ENCODE measurements around the gene SNRPE.
"Not testable (repeated sequence)": the region's sequence is repeated elsewhere in the genome, so short reads cannot be mapped to it uniquely, and the experiment has no call there.

The SNRPE gene

DNA sequence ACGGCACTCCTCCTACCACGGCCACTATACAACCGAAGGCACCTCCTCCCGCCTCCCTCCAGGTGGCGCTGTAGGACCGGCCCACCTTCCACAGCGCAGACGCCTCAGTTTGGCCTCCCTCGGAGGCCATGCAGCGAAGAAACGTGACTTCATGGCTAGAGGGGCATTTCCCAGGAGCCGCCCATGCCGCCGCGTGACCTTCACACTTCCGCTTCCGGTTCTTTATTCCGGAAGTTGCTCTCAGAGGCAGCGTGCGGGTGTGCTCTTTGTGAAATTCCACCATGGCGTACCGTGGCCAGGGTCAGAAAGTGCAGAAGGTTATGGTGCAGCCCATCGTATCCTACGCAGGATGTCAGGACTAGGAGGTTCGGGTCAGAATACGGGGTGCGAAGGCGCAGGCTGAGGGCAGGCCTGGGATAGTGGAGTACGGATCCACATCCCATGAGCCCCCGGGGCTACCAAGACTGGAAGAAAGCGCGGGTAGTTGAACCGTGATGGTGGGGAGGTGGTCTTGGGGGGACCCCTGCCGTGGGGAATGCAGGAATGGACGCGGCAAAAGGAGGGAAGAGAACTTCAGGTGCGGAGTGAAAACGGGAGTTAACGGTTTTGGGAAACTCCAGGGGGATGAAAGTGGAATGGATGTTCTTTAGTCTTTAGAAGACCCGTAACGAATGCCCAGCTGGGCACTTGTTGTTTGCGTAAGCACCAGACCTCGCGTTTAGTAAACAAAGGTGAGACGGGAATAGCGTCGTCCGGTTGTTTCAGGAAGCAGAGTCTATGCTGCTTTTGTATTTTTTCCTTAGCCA lies at the start of gene SNRPE:
SNRPE (plus strand) TSS at position 221 of the 806 bp plus-strand sequence; CDS start at position 282, 61 bp downstream.
- DNase-seq (ENCODE audit: low spot score) (peak; percentile 97), FAIRE-seq (no peak)

GRCh38 chr1:203813581-203814341 lies 47.6 kb upstream of the SNRPE start:
- no peak for DNase-seq (ENCODE audit: low spot score)
- FAIRE-seq, result no peak

- FAIRE-seq (no peak), DNase-seq (ENCODE audit: low spot score) (no peak)
These were observed 43.0 kb upstream of the SNRPE start for GRCh38 chr1:203818399-203818798.

GRCh38 chr1:203823306-203823705 lies 38.1 kb upstream of the SNRPE start:
- DNase-seq (ENCODE audit: low spot score) (no peak), FAIRE-seq (no peak)

DNA sequence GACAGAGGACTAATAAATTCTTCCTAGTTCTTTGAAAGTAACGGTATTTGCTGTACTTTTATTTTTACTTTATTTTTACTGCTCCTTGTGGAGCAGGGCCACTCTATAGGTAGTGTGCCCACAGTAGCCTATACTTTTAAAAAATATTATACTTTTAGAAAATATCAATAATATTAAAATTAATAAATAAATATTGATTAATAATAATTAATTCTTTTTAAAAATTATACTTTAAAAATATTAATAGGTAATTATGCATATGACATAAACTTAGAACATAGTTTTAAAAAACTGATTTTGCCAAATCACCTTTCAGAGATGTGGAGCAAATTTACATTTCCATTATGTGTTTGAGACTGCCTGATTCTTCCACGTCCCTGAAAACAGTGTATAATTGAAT lies 35.2 kb upstream of the SNRPE start:
- no peak for FAIRE-seq
- no peak for DNase-seq (ENCODE audit: low spot score)

DNA sequence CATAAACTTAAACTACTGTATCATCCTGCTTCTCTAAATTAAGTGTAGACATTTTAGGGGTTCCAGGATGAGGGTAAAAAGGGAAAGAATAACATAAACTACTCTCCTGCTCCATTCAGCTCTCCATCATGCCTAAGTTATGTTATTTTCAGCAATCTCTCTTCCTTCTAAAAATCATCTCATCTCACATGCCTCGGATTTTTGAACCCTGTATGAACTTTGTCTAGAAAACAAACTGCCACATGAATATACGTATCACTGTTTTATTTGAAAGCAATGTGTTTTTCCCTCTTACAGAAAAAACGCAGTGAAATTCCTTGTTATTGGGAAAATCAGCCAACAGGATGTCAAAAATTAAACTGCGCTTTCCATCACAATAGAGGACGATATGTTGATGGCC lies 33.4 kb upstream of the SNRPE start:
- FAIRE-seq, result no peak
- DNase-seq (ENCODE audit: low spot score), result no peak

DNA sequence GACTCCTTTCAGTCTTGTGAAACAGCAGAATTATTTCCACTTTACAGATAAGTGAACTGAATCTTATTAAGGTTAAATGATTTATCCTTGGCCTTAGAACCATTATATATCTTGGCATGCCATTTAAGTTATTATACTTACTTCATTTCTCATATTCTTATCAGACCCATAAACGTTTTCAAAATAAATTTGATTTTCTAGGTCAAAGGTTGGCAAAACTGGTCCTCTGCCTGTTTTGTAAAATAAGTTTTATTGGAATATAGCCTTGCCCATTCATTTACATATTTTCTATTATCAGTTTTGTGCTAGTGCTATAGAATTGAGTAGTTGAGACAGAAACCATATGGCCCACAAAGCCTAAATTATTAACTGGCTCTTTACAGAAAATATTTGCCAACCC lies 32.9 kb upstream of the SNRPE start:
- no peak for FAIRE-seq
- no peak for DNase-seq (ENCODE audit: low spot score)

- not testable (repeated sequence) for FAIRE-seq; DNase-seq (ENCODE audit: low spot score)
These were observed 32.2 kb upstream of the SNRPE start for GRCh38 chr1:203829247-203829646.

- no peak for FAIRE-seq
These were observed 25.9 kb upstream of the SNRPE start for GRCh38 chr1:203835476-203835875.

DNA sequence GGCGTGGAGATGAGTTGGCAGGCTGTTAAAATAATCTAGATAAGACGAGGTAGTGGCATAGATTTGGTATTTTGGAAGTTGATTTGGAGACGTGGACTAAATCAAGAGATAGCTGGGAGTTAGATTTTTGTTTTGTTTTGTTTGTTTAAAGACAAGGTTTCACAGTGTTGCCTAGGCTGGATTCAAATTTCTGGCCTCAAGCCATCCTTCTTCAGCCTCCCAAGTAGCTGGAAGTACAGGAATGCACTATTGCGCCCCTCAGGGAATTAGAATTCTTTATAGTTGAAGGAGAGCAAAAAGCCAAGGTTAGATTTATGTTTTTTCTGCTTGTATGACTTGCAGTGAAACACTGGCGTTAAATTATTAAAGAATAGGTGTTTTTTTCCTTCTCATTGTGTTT lies 22.3 kb upstream of the SNRPE start:
- FAIRE-seq, result no peak
- DNase-seq (ENCODE audit: low spot score), result no peak

More at GRCh38 chr1:203835476-203835875, 25.9 kb upstream of the SNRPE start:
- DNase-seq (ENCODE audit: low spot score), result no peak

- no peak for FAIRE-seq
These were observed 21.1 kb upstream of the SNRPE start for GRCh38 chr1:203840208-203840808.

DNA sequence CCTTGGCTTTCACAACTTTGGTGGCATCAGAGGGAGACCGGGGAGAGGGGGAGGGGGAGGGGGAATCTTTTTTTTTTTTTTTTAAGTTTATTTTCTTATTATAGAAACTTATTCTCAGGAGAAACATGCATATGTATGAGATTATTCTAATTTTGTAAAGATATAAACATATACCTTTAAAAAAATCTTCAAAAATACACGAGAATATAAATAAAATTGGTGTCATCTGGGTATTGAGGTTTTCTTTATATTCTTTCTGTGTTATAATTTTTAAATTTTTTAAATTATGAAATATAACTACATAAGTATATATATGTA lies 18.9 kb upstream of the SNRPE start:
- FAIRE-seq, result no peak

More at GRCh38 chr1:203840208-203840808, 21.1 kb upstream of the SNRPE start:
- no peak for DNase-seq (ENCODE audit: low spot score)

DNA sequence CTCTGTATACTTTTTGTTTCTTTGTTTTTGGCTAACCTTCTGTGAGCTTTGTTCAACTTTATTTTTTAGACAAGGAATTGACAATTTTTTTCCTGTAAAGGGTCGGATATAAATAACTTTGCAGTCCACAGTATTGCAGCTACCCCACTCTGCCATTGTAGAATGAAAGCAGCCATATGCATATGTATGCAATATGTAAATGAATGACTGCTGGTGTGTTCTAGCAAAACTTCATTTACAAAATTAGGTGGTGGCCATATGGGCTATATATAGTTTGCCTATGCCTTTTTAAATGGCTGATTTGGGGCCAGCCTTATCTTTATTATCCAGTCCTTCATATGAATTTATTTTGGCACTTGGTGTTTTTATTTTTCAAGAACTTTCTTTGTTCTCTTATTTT lies 18.0 kb upstream of the SNRPE start:
- DNase-seq (ENCODE audit: low spot score) (no peak), FAIRE-seq (no peak)

More for the DNA sequence above, 18.9 kb upstream of the SNRPE start:
- no peak for DNase-seq (ENCODE audit: low spot score)

DNA sequence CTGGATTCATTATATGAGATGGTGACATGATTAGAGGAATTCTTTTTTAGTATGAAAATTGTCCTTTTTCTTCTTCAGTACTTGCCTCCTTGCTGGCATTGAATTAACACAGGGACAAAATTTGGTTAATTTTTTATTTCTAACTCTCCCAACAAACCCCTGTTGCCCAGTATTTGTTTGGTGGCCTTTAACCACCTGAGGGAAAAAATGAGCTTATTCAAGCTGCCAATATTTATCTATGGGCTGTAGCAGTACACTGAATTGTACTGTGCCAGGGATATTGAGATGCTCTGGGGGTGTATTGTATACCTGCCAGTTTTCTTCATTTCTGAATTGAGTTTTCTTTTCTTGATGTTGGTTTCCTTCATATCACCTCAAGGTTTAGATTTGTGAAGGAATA lies 8.3 kb upstream of the SNRPE start:
- DNase-seq (ENCODE audit: low spot score); FAIRE-seq: not testable (repeated sequence)

GRCh38 chr1:203858055-203858454 lies 3.3 kb upstream of the SNRPE start:
- DNase-seq (ENCODE audit: low spot score) (peak; percentile 36), FAIRE-seq (no peak)

- FAIRE-seq (no peak), DNase-seq (ENCODE audit: low spot score) (no peak)
These were observed 2.4 kb upstream of the SNRPE start for GRCh38 chr1:203858975-203859374.

DNA sequence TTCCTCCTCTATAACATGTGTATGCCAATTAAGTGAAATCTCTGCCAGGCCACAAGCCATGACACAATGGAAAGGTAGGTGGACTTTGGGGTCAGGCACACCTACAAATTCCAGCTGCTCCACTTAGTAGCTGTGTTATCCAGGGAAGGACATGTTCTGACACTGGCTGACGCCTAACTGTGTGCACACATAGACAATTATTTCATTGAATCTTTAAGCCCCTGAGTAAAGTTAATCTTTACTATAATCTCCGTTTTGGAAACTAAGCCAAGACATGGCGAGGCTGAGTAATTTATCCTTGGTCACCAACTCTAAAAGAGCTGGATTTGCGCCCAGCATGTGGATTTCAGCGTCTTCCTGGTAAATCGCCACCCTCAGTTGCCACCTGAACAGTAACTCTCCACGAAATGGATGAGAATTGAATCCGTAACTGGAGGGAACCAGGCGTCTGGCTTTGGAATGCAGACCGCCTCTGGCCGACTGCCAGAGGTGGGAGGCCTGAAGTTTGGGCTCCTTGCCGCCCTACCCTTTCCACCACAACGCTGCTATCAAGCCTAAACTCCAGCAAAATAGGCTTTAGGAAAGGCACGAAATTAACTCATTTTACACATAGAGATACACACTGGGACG lies 888 bp upstream of the SNRPE start:
- DNase-seq (ENCODE audit: low spot score), result peak; percentile 45
- no peak for FAIRE-seq

GRCh38 chr1:203867802-203868201 lies 6.4 kb downstream of the SNRPE start:
- no peak for DNase-seq (ENCODE audit: low spot score)
- no peak for FAIRE-seq

GRCh38 chr1:203870245-203870644 lies 8.8 kb downstream of the SNRPE start:
- FAIRE-seq (no peak), DNase-seq (ENCODE audit: low spot score) (no peak)

DNA sequence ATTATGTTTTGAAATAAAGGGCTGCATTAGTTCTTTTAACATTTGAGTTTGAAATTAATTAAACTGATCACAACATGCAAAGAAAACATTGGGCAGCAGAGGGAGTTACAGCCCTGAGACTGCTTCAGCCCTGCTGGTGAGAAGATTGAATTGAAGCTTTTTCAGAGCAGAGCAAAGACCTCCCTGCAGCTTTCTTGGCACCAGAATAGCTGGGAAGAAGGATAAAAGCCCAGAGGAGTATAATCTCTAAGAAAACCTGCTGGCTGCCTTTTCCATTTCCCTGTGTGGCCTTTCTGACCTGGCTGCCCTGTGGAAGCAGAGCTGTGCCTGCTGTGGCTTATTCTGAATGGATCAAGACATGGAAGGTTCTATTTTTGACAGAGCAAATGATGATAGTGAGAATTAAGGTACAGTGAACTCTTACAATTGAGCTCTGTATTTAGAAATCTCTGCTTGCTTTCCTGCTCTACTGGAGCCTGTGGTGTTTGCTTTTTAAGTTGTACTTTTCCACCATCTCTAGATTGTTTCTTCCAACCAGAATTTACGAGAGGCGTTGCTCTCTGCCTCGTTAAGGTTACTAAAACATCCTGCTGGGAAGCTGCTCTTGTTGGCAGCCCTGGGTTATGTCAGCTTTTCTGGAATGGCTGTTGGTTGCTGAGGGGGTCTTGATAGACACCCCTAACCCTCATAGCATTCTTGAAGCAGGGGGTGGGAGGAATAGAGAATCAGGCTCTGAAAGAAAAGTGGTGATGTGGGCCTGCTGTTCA lies 9.9 kb downstream of the SNRPE start:
- peak; percentile 65 for DNase-seq (ENCODE audit: low spot score)
- no peak for FAIRE-seq

DNA sequence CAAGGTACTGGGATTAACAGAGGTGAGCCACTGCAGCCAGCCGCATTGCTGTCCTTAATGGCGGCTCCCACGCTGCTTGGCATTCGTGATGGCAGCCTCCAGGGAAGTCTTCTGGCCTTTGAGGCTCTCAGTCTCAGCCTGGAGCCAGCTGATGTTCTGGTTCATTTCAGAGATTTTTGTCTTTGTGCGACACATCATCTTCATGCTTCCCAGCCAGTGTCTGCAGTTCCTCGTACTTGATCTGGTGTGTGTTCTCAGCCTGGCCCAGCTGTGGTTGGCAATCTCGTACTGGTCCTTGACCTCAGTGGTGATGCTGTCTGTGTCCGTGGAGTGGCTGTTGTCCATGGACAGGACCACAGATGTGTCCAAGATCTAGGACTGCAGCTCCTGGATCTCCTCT lies 11.7 kb downstream of the SNRPE start:
- DNase-seq (ENCODE audit: low spot score), result no peak
- FAIRE-seq, result no peak
